Measurements from ENCODE around the gene MAOB. TPM values are rescaled to one million over a fixed set of nuclear protein-coding genes. Genes with fewer than 3 reads are reported as not detected.
"Not testable (repeated sequence)": the region's sequence is repeated elsewhere in the genome, so short reads cannot be mapped to it uniquely, and the experiment has no call there.

The MAOB gene
- total RNA-seq, 2 experiments from 2014 or later: not detected

DNA sequence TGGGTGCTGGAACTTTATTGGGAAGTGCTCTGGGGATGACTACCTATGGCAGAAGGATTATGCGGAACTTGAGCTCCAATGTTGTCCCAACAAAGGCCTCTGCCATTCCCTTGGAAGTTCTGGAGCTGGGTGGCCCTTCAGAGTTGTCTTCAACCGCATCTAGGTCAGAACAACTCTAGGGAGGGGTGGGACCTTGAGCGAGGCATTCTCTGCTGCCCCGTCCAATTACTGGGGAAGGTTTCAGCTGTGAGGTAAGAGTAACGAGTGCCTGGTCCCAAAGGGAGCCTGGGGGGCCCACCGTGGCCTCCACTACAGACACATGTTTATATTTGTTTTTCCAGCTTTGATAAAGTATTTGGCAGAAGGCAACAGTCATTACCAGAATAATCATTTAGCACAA, 146.7 kb downstream of the MAOB start:
- DNase-seq: no peak
- Mint-ChIP-seq H3K4me1 (no peaks in the 10 kb centered on the region), H3K27me3 (no peaks in the 10 kb centered on the region), H3K36me3 (ENCODE audit: low read depth) (no peaks in the 10 kb centered on the region), H3K27ac (no peak overlapping the region), H3K4me3 (no peak overlapping the region), H3K9me3 (no peaks in the 10 kb centered on the region)
- ChIA-PET CTCF (interaction anchor here (0.6 to 1.2 kb wide), 2 partner anchors 15 to 886 kb away, joined by 4 read pairs; no protein-coding TSS in a partner anchor), POLR2A (no interaction called here)

DNA sequence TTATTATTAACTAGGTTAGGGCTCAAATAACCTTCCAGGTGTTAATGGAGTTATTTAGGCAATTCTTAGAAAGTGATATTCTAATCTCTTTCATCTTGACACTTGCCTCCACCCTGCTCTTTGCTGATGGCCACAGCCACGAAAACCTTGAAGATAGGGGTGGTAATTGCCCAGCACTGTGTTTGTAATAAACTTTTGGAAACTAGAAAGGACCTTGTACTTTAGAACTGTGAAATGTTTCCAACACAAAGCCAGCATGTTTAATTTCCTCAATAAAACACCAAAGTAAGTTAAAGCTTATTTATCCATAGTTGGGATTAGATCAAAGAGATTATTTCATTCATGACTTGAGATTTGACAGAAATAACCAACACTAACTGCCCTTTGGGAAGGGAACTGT, 147.8 kb downstream of the MAOB start:
- Mint-ChIP-seq H3K27me3 (no peaks in the 10 kb centered on the region), H3K9me3 (no peaks in the 10 kb centered on the region), H3K4me3 (no peak overlapping the region), H3K4me1 (no peaks in the 10 kb centered on the region), H3K36me3 (ENCODE audit: low read depth) (no peaks in the 10 kb centered on the region), H3K27ac (no peak overlapping the region)
- DNase-seq: no peak
- ChIA-PET POLR2A (no interaction called here), CTCF (no interaction called here)

DNA sequence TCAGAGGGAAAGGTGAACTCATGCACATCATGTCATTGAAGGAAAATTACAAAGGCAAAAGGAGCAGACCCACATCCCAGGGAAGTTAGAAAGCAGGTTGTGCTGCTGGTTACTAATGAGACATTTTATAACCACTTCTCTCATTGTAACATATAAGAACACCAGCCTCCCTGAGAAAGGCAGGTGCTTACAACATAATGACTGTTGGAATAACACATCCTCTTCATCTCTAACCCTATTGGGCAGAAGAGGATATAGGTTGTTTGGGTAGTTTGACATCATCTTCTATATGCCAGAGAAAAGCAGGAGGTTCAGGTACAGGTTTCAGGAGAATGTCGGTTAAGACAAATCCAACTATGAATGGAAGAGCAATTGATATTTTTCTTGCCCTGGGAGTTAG, 148.6 kb downstream of the MAOB start:
- CTCF ChIA-PET: no interaction called here
- Mint-ChIP-seq H3K4me3 (no peak overlapping the region), H3K27ac (no peak overlapping the region), H3K4me1 (no peaks in the 10 kb centered on the region), H3K9me3 (no peaks in the 10 kb centered on the region), H3K27me3 (no peaks in the 10 kb centered on the region), H3K36me3 (ENCODE audit: low read depth) (no peaks in the 10 kb centered on the region)
- no peak for DNase-seq
- POLR2A ChIA-PET: no interaction called here

GRCh38 chrX:43731086-43731485, 151.2 kb downstream of the MAOB start:
- H3K4me1 Mint-ChIP-seq: no peaks in the 10 kb centered on the region
- H3K4me3 Mint-ChIP-seq: no peak overlapping the region
- CTCF ChIA-PET: no interaction called here
- H3K27me3 Mint-ChIP-seq: no peaks in the 10 kb centered on the region
- no peaks in the 10 kb centered on the region for H3K36me3 Mint-ChIP-seq (ENCODE audit: low read depth)
- no peak for DNase-seq
- no peak overlapping the region for H3K27ac Mint-ChIP-seq
- POLR2A ChIA-PET: no interaction called here
- no peaks in the 10 kb centered on the region for H3K9me3 Mint-ChIP-seq

DNA sequence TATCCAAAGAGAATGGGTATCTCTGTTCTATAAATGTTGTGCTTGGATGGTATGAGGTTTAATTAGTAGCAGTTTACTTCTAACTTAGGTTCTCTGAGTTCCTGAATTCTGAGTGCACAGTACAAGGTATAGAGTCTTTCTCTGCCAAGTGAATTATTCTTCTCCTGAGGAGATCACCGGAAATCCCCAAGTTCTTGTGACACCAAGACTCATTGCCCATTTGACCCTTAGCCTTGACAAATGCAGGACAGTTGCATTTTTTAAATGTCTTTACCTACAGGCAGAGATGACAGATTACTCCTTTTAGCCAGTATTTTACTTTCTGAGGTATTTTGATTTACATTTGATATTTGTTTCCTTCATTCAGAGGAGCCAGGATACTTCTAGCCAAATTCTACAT, 153.3 kb downstream of the MAOB start:
- ChIA-PET CTCF (no interaction called here), POLR2A (no interaction called here)
- Mint-ChIP-seq H3K9me3 (no peaks in the 10 kb centered on the region), H3K4me1 (no peaks in the 10 kb centered on the region), H3K4me3 (no peak overlapping the region), H3K27ac (no peak overlapping the region), H3K27me3 (no peaks in the 10 kb centered on the region), H3K36me3 (ENCODE audit: low read depth) (no peaks in the 10 kb centered on the region)
- DNase-seq: no peak

GRCh38 chrX:43728002-43728401, 154.2 kb downstream of the MAOB start:
- POLR2A ChIA-PET: no interaction called here
- no peaks in the 10 kb centered on the region for H3K36me3 Mint-ChIP-seq (ENCODE audit: low read depth)
- no peak for DNase-seq
- CTCF ChIA-PET: no interaction called here
- H3K27me3 Mint-ChIP-seq: no peaks in the 10 kb centered on the region
- no peak overlapping the region for H3K4me3 Mint-ChIP-seq
- H3K4me1 Mint-ChIP-seq: no peaks in the 10 kb centered on the region
- no peak overlapping the region for H3K27ac Mint-ChIP-seq
- H3K9me3 Mint-ChIP-seq: no peaks in the 10 kb centered on the region

DNA sequence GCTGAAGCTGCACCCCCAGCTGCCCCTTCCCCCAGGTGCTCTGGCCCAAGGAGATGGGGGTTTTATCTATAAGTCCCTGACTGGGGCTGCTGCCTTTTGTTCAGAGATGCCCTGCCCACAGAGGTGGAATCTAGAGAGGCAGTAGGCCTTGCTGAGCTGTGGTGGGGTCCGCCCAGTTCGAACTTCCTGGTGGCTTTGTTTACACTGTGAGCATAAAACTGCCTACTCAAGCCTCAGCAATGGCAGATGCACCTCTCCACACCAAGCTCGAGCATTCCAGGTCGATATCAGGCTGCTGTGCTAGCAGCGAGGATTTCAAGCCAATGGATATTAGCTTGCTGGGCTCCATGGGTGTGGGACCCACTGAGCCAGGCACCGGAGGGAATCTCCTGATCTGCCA, 155.0 kb downstream of the MAOB start:
- POLR2A ChIA-PET; H3K36me3 Mint-ChIP-seq (ENCODE audit: low read depth); H3K9me3 Mint-ChIP-seq; H3K4me1 Mint-ChIP-seq; H3K27me3 Mint-ChIP-seq; H3K4me3 Mint-ChIP-seq; H3K27ac Mint-ChIP-seq; DNase-seq; CTCF ChIA-PET: not testable (repeated sequence)

- H3K36me3 Mint-ChIP-seq (ENCODE audit: low read depth); H3K27me3 Mint-ChIP-seq; POLR2A ChIA-PET; DNase-seq; H3K27ac Mint-ChIP-seq; H3K9me3 Mint-ChIP-seq; H3K4me1 Mint-ChIP-seq; H3K4me3 Mint-ChIP-seq: not testable (repeated sequence)
- CTCF ChIA-PET: interaction anchor here (0.7 kb wide), 1 partner anchor 166 kb away, joined by 3 read pairs; no protein-coding TSS in a partner anchor
These were observed 157.0 kb downstream of the MAOB start for GRCh38 chrX:43725227-43725626.

GRCh38 chrX:43720961-43721360, 161.3 kb downstream of the MAOB start:
- CTCF ChIA-PET: no interaction called here
- H3K27me3 Mint-ChIP-seq: no peaks in the 10 kb centered on the region
- no peak overlapping the region for H3K4me3 Mint-ChIP-seq
- no peaks in the 10 kb centered on the region for H3K36me3 Mint-ChIP-seq (ENCODE audit: low read depth)
- POLR2A ChIA-PET: no interaction called here
- H3K27ac Mint-ChIP-seq: no peak overlapping the region
- H3K4me1 Mint-ChIP-seq: no peaks in the 10 kb centered on the region
- peaks cover 2% of the 10 kb centered on the region for H3K9me3 Mint-ChIP-seq
- DNase-seq: no peak

DNA sequence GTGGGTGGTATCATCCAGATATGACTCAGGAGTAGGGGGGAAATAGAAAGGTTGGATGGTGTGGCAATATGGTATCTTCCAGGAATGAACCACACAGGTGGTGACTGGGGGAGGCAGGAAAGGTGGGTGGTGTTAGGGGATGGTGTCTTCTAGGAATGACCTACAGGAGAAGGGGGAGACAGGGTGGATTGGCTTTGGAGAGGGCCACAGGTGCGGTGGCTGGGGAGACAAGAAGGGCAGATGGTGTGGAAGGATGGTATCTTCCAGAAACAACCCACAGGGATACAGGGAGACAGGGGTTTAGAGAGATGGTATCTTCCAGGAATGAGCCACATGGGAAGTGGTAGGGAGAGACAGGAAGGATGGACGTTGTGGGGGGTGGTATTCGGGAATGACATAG, 162.2 kb downstream of the MAOB start:
- CTCF ChIA-PET: no interaction called here
- Mint-ChIP-seq H3K27ac (no peak overlapping the region), H3K36me3 (ENCODE audit: low read depth) (no peaks in the 10 kb centered on the region), H3K9me3 (peaks cover 2% of the 10 kb centered on the region), H3K27me3 (no peaks in the 10 kb centered on the region), H3K4me3 (no peak overlapping the region), H3K4me1 (no peaks in the 10 kb centered on the region)
- POLR2A ChIA-PET: no interaction called here
- DNase-seq: no peak

DNA sequence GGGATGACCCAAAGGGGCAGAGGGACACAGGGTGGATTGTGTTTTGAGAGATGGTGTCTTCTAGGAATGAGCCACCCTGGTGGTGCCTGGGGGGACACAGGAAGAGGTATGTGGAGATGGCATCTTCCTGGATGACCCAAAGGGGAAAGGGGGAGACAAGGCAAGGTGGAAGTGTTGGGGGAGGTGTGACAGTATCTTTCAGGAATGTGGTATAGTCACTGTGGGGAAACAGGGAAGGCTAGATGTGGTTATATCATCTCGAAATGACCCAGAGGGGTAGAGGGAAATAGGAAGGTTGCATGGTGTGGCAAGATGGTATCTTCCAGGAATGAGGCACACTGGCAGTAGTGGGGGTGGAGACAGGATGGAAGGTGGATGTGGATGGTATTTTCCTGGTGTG, 163.3 kb downstream of the MAOB start:
- Mint-ChIP-seq H3K4me1 (no peaks in the 10 kb centered on the region), H3K4me3 (no peak overlapping the region)
- CTCF ChIA-PET: no interaction called here

GRCh38 chrX:43718546-43718945, 163.7 kb downstream of the MAOB start:
- Mint-ChIP-seq H3K36me3 (ENCODE audit: low read depth) (no peaks in the 10 kb centered on the region), H3K27me3 (no peaks in the 10 kb centered on the region), H3K9me3 (peaks cover 2% of the 10 kb centered on the region), H3K4me1 (no peaks in the 10 kb centered on the region), H3K4me3 (no peak overlapping the region), H3K27ac (no peak overlapping the region)
- ChIA-PET CTCF (no interaction called here), POLR2A (no interaction called here)
- DNase-seq: no peak

More for the DNA sequence above, 163.3 kb downstream of the MAOB start:
- DNase-seq: no peak
- Mint-ChIP-seq H3K27me3 (no peaks in the 10 kb centered on the region), H3K27ac (no peak overlapping the region), H3K9me3 (peaks cover 2% of the 10 kb centered on the region), H3K36me3 (ENCODE audit: low read depth) (no peaks in the 10 kb centered on the region)
- POLR2A ChIA-PET: no interaction called here

DNA sequence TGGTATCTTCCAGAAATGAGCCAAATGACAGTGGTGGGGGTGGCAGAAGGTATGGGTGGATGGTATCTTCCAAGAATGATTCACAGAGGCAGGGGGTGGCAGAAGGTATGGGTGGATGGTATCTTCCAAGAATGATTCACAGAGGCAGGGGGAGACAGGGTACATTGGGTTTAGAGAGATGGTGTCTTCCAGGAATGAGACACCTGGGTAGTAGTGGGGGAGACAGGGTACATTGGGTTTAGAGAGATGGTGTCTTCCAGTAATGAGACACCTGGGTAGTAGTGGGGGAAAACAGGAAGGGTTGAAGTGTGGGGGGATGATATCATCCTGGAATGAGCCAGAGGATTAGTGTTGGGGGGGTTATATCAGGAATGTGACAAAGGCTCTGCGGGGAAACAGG, 164.2 kb downstream of the MAOB start:
- no peak for DNase-seq
- CTCF ChIA-PET: no interaction called here
- Mint-ChIP-seq H3K27ac (no peak overlapping the region), H3K36me3 (ENCODE audit: low read depth) (no peaks in the 10 kb centered on the region), H3K4me3 (no peak overlapping the region), H3K9me3 (peaks cover 2% of the 10 kb centered on the region), H3K4me1 (no peaks in the 10 kb centered on the region), H3K27me3 (no peaks in the 10 kb centered on the region)
- POLR2A ChIA-PET: no interaction called here

DNA sequence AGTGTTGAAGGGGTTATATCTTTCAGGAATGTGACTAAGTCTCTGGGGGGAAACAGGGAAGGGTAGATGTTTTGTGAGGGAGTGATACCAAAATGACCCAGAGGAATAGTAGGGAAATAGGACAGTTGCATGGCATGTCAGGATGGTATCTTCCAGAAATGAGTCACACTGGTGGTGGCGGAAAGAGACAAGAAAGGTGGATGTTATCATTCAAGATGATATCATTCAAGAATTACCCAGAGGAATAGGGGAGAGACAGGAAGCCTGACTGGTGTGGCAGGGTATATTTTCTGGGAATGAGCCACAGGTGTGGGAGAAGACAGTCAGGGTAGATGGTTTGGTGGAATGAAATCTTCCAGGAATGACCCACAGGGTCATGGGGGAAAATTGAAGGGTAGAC, 165.1 kb downstream of the MAOB start:
- no peak overlapping the region for H3K27ac Mint-ChIP-seq
- H3K27me3 Mint-ChIP-seq: no peaks in the 10 kb centered on the region
- CTCF ChIA-PET: no interaction called here
- POLR2A ChIA-PET: no interaction called here
- no peak for DNase-seq
- H3K9me3 Mint-ChIP-seq: peaks cover under 1% of the 10 kb centered on the region
- no peaks in the 10 kb centered on the region for H3K4me1 Mint-ChIP-seq
- H3K36me3 Mint-ChIP-seq (ENCODE audit: low read depth): no peaks in the 10 kb centered on the region
- H3K4me3 Mint-ChIP-seq: no peak overlapping the region

GRCh38 chrX:43716696-43717095, 165.6 kb downstream of the MAOB start:
- H3K9me3 Mint-ChIP-seq: no peaks in the 10 kb centered on the region
- no peak for DNase-seq
- ChIA-PET POLR2A (no interaction called here), CTCF (no interaction called here)
- no peak overlapping the region for H3K4me3 Mint-ChIP-seq
- H3K36me3 Mint-ChIP-seq (ENCODE audit: low read depth): no peaks in the 10 kb centered on the region
- no peaks in the 10 kb centered on the region for H3K4me1 Mint-ChIP-seq
- H3K27ac Mint-ChIP-seq: no peak overlapping the region
- H3K27me3 Mint-ChIP-seq: no peaks in the 10 kb centered on the region
